Measurements from ENCODE around the gene FBXW8.
A peak's percentile ranks its signal among the peaks of the same experiment; 100 is the strongest.

FBXW8 gene

GRCh38 chr12:116924558-116925453 lies 14.1 kb downstream of the FBXW8 start:
- no peak for DNase-seq

- no peak for DNase-seq
Measured at GRCh38 chr12:116926283-116927243, 15.8 kb downstream of the FBXW8 start.

GRCh38 chr12:116927244-116927940 lies 16.6 kb downstream of the FBXW8 start:
- DNase-seq: no peak

- DNase-seq: no peak
Measured at GRCh38 chr12:116928504-116928903, 17.8 kb downstream of the FBXW8 start.

GRCh38 chr12:116929885-116930284 lies 19.1 kb downstream of the FBXW8 start:
- DNase-seq: no peak

- DNase-seq: no peak
Measured at GRCh38 chr12:116931665-116932064, 20.9 kb downstream of the FBXW8 start.

- no peak for DNase-seq
Measured at GRCh38 chr12:116933091-116933490, 22.3 kb downstream of the FBXW8 start.

- no peak for DNase-seq
Measured at GRCh38 chr12:116933512-116934246, 22.9 kb downstream of the FBXW8 start.

GRCh38 chr12:116934908-116935705 lies 24.4 kb downstream of the FBXW8 start:
- DNase-seq: no peak

- peak; percentile 31 for DNase-seq
Measured at GRCh38 chr12:116937640-116938039, 26.9 kb downstream of the FBXW8 start.

- no peak for DNase-seq
Measured at GRCh38 chr12:116939734-116940133, 29.0 kb downstream of the FBXW8 start.

- DNase-seq: no peak
Measured at GRCh38 chr12:116941188-116941587, 30.4 kb downstream of the FBXW8 start.

GRCh38 chr12:116943419-116944372 lies 32.9 kb downstream of the FBXW8 start:
- DNase-seq: no peak

GRCh38 chr12:116945886-116946550 lies 35.3 kb downstream of the FBXW8 start:
- no peak for DNase-seq

- DNase-seq: no peak
Measured at GRCh38 chr12:116948298-116948697, 37.5 kb downstream of the FBXW8 start.

GRCh38 chr12:116950628-116951325 lies 40.0 kb downstream of the FBXW8 start:
- DNase-seq: no peak

- DNase-seq: no peak
Measured at GRCh38 chr12:116954710-116955381, 44.1 kb downstream of the FBXW8 start.
